ENCODE data around the gene IRF2BP2.

Gene IRF2BP2

GRCh38 chr1:234586892-234587485, 23.0 kb downstream of the IRF2BP2 start:
- no peaks in the 10 kb centered on the region for H3K36me3 Mint-ChIP-seq (ENCODE audit: low read depth)
- no peak for TF ChIP-seq CTCF (IDR thresholded peaks at IDR 0.05; ENCODE audit: unreplicated experiment in 3 of 3)

GRCh38 chr1:234586304-234586703, 23.7 kb downstream of the IRF2BP2 start:
- H3K27ac Mint-ChIP-seq = peak overlapping the region in 2 of 3 experiments; percentile 56 to 77

More at GRCh38 chr1:234586892-234587485, 23.0 kb downstream of the IRF2BP2 start:
- Mint-ChIP-seq H3K4me1 (peaks cover 75% of the 10 kb centered on the region), H3K27me3 (ENCODE audit: low read depth) (no peaks in the 10 kb centered on the region), H3K4me3 (peak overlapping the region in 1 of 3 experiments; percentile 1), H3K27ac (peak overlapping the region in 2 of 3 experiments; percentile 56 to 77), H3K9me3 (no peaks in the 10 kb centered on the region)

GRCh38 chr1:234585330-234586055, 24.5 kb downstream of the IRF2BP2 start:
- Mint-ChIP-seq H3K4me3 (peak overlapping the region in 1 of 3 experiments; percentile 16), H3K9me3 (no peaks in the 10 kb centered on the region)
- TF ChIP-seq CTCF (IDR thresholded peaks at IDR 0.05; ENCODE audit: unreplicated experiment in 3 of 3) = no peak

More at GRCh38 chr1:234586304-234586703, 23.7 kb downstream of the IRF2BP2 start:
- no peak for TF ChIP-seq CTCF (IDR thresholded peaks at IDR 0.05; ENCODE audit: unreplicated experiment in 3 of 3)
- Mint-ChIP-seq H3K27me3 (ENCODE audit: low read depth) (no peaks in the 10 kb centered on the region), H3K9me3 (no peaks in the 10 kb centered on the region), H3K36me3 (ENCODE audit: low read depth) (no peaks in the 10 kb centered on the region), H3K4me3 (peak overlapping the region in 1 of 3 experiments; percentile 1), H3K4me1 (peaks cover 82% of the 10 kb centered on the region)

GRCh38 chr1:234584926-234585325, 25.1 kb downstream of the IRF2BP2 start:
- H3K36me3 Mint-ChIP-seq (ENCODE audit: low read depth) = no peaks in the 10 kb centered on the region
- peak overlapping the region; percentile 15 to 82 (median 56) for H3K27ac Mint-ChIP-seq
- TF ChIP-seq CTCF (IDR thresholded peaks at IDR 0.05; ENCODE audit: unreplicated experiment in 3 of 3) = no peak
- no peaks in the 10 kb centered on the region for H3K27me3 Mint-ChIP-seq (ENCODE audit: low read depth)
- H3K4me1 Mint-ChIP-seq = peaks cover 86% of the 10 kb centered on the region
- no peak overlapping the region for H3K4me3 Mint-ChIP-seq
- no peaks in the 10 kb centered on the region for H3K9me3 Mint-ChIP-seq

More at GRCh38 chr1:234585330-234586055, 24.5 kb downstream of the IRF2BP2 start:
- Mint-ChIP-seq H3K27ac (peak overlapping the region; percentile 15 to 82 (median 56)), H3K4me1 (peaks cover 87% of the 10 kb centered on the region), H3K27me3 (ENCODE audit: low read depth) (no peaks in the 10 kb centered on the region), H3K36me3 (ENCODE audit: low read depth) (no peaks in the 10 kb centered on the region)

GRCh38 chr1:234584420-234584805, 25.6 kb downstream of the IRF2BP2 start:
- Mint-ChIP-seq H3K4me1 (peaks cover 81% of the 10 kb centered on the region), H3K27me3 (ENCODE audit: low read depth) (no peaks in the 10 kb centered on the region)
- no peak for TF ChIP-seq CTCF (IDR thresholded peaks at IDR 0.05; ENCODE audit: unreplicated experiment in 3 of 3)

More at GRCh38 chr1:234584420-234584805, 25.6 kb downstream of the IRF2BP2 start:
- Mint-ChIP-seq H3K9me3 (no peaks in the 10 kb centered on the region), H3K4me3 (no peak overlapping the region), H3K36me3 (ENCODE audit: low read depth) (no peaks in the 10 kb centered on the region), H3K27ac (peak overlapping the region; percentile 22 to 82 (median 56))
